GM13977 (cell line): Measurements from ENCODE around the gene C17orf113.

ENCODE experiments used
- DNase-seq: peaks from one replicate; pipeline ENCODE4 v3.0.0; 2012; ENCODE audit warnings: low spot score
- CTCF ChIP-seq: IDR thresholded peaks from 2 replicates; pipeline ENCODE4 v1.5.1; 2012; ENCODE audit warnings: mild to moderate bottlenecking, control low read depth; ENCODE audit not compliant: insufficient read depth; ENCODE audit errors: extremely low read depth, missing control alignments
- in situ Hi-C: fragments of 300-500 bp; cut with MboI; formaldehyde crosslinking; loops from one replicate; pipeline ENCODE4 v1.12.0; 2022; ENCODE audit warnings: low sequenced_read_pairs, low pct_unique_long_range_greater_than_20kb, mixed read lengths, inconsistent platforms; ENCODE audit not compliant: unreplicated experiment

Gene C17orf113

GRCh38 chr17:42002792-42003301 lies 47.6 kb downstream of the C17orf113 start:
- no peak for TF ChIP-seq CTCF
- in situ Hi-C loops = no loop called here
- DNase-seq = no peak

- no peak for TF ChIP-seq CTCF
- DNase-seq = no peak
- in situ Hi-C loops = no loop called here
Observed at GRCh38 chr17:42002175-42002791, 48.1 kb downstream of the C17orf113 start.

GRCh38 chr17:42001729-42002128 lies 48.7 kb downstream of the C17orf113 start:
- no peak for DNase-seq
- in situ Hi-C loops = no loop called here
- TF ChIP-seq CTCF = no peak

GRCh38 chr17:42000413-42001133 lies 49.8 kb downstream of the C17orf113 start:
- DNase-seq = no peak
- in situ Hi-C loops = no loop called here
- TF ChIP-seq CTCF = no peak

DNA sequence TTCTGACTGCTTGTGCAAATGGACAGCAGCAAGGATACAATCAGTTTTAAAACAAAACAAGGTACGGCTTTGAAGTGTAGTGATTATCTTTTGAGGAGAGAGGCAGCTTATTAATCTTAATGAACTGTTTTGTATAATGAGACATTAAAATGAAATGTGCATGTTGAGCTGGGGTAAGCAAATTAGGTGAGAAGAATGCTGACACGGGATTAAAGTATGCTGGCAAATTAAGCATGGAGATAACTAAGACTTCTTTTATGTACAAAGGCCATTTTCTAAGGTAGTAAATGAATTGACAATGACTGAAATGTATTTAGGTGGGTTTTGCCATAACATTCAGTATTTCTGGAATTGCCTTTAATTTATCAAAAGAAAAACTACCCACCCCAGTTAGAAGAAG lies 51.9 kb downstream of the C17orf113 start:
- TF ChIP-seq CTCF = no peak
- in situ Hi-C loops = no loop called here
- DNase-seq = no peak

DNA sequence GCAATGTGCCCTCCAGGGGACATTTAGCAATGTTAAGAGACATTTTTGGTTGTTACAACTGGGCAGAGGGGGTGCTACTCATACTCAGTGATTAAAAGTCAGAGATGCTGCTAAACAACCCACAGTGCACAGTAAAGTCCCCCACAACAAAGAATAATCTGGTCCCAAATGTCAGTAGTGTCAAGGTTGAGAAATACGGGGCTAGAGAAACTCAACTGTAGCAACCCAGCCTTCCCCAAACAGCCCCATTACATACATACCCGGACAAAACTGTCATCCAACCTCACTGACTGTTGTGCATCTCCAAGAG lies 53.6 kb downstream of the C17orf113 start:
- TF ChIP-seq CTCF = no peak
- in situ Hi-C loops = no loop called here

DNA sequence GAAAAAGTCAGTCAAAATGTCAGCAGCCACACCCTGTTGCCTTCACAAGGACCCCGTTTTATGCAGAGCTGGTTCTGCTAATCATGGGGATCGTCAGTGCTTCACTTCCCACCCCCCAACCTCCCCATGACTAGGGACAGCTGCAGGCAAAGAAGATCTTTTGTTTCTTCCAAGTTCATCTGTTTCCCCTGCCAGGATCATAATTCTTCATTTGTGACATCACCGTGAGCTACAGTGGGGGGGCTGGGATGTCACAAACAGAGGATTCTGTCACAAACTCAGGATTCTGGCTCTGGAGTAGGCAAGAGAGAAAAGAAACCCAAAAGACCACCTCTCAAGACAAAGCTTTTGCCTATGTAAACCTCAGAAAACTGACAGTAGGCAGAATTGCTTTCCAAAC lies 57.8 kb downstream of the C17orf113 start:
- no peak for TF ChIP-seq CTCF
- no peak for DNase-seq
- in situ Hi-C loops = no loop called here

More for the DNA sequence above, 53.6 kb downstream of the C17orf113 start:
- no peak for DNase-seq
